IMR-90 (cell line): ENCODE measurements around the gene CDC42BPA. TPM values are rescaled to one million over a fixed set of nuclear protein-coding genes. Genes with fewer than 3 reads are reported as not detected.

Experiments
- ATAC-seq: fragments of 200-7000 bp; cut with Tn5 transposase; 2 replicates; pipeline ENCODE4 v1.9.1; 2020; ENCODE audit warnings: low read depth, mild to moderate bottlenecking, moderate library complexity
- BruUV-seq: library from RNA; stranded (reverse); fragments of 400-500 nt; replicated peaks from 2 replicates; lab custom pipeline; 2021; lab: Mats Ljungman, UMichigan
- CTCF ChIA-PET: fragments of 300-600 bp; formaldehyde crosslinking; extraction: SDS; loops from one replicate; lab custom pipeline; 2021; ENCODE audit warnings: antibody characterized with exemption; lab: Yijun Ruan, JAX
- POLR2A ChIA-PET: fragments of 300-600 bp; sonication (Branson Sonifier 250); formaldehyde crosslinking; loops from one replicate; lab custom pipeline; 2022; ENCODE audit warnings: antibody characterized with exemption; ENCODE audit not compliant: unreplicated experiment; lab: Charles Lee
- DNase-seq: peaks from one replicate; pipeline ENCODE4 v3.0.0; 2013
- H2AFZ ChIP-seq: replicated peaks from 2 replicates; pipeline ENCODE3; 2013; ENCODE audit warnings: low read length, mild to moderate bottlenecking; ENCODE audit not compliant: poor library complexity
- H2AK5ac ChIP-seq: 2 replicates; pipeline ENCODE4 v1.6.1; 2013; ENCODE audit warnings: low read depth, low read length, inconsistent platforms
- H2AK9ac ChIP-seq: replicated peaks from 2 replicates; pipeline ENCODE3; 2013; ENCODE audit warnings: mild to moderate bottlenecking, low read depth, low read length, moderate library complexity; ENCODE audit not compliant: poor library complexity
- H2BK120ac ChIP-seq: 2 replicates; pipeline ENCODE4 v1.6.1; 2013; ENCODE audit warnings: low read depth, low read length, inconsistent platforms
- H2BK15ac ChIP-seq: 3 replicates; pipeline ENCODE4 v1.6.1; 2013; ENCODE audit warnings: low read depth, low read length, inconsistent platforms
- H2BK20ac ChIP-seq: 2 replicates; pipeline ENCODE4 v1.6.1; 2013; ENCODE audit warnings: low read depth, mild to moderate bottlenecking, inconsistent platforms, low read length, moderate library complexity
- H2BK5ac ChIP-seq: 2 replicates; pipeline ENCODE4 v1.6.1; 2013; ENCODE audit warnings: mild to moderate bottlenecking, low read depth, low read length, inconsistent platforms; ENCODE audit not compliant: poor library complexity, severe bottlenecking
- H3K14ac ChIP-seq: replicated peaks from 2 replicates; pipeline ENCODE4 v1.6.1; 2013; ENCODE audit warnings: low read depth, low read length, inconsistent platforms
- H3K18ac ChIP-seq: 2 replicates; pipeline ENCODE4 v1.6.1; 2013; ENCODE audit warnings: low read depth, low read length, control low read depth
- H3K23ac ChIP-seq: 2 replicates; pipeline ENCODE4 v1.6.1; 2013; ENCODE audit warnings: low read depth, low read length, inconsistent platforms
- H3K27ac ChIP-seq: 2 replicates; pipeline ENCODE4 v1.5.1; 2013; ENCODE audit warnings: mild to moderate bottlenecking, control low read depth, low read length; ENCODE audit not compliant: insufficient read depth
- H3K27me3 ChIP-seq: 2 replicates; pipeline ENCODE4 v1.6.1; 2013; ENCODE audit warnings: low read length; ENCODE audit not compliant: control insufficient read depth, insufficient read depth
- H3K36me3 ChIP-seq: 2 replicates; pipeline ENCODE4 v1.6.1; 2013; ENCODE audit warnings: low read length, mixed read lengths; ENCODE audit not compliant: control insufficient read depth, insufficient read depth
- H3K4ac ChIP-seq: 2 replicates; pipeline ENCODE4 v1.6.1; 2013; ENCODE audit warnings: low read depth, low read length, inconsistent platforms
- H3K4me1 ChIP-seq: 2 replicates; pipeline ENCODE4 v1.6.1; 2013; ENCODE audit warnings: low read length, mixed read lengths; ENCODE audit not compliant: control insufficient read depth, insufficient read depth
- H3K4me2 ChIP-seq: 2 replicates; pipeline ENCODE4 v1.6.1; 2013; ENCODE audit warnings: low read depth, mild to moderate bottlenecking, control low read depth, low read length, moderate library complexity
- H3K4me3 ChIP-seq: 2 replicates; pipeline ENCODE4 v1.5.1; 2013; ENCODE audit warnings: low read depth, mild to moderate bottlenecking, control low read depth, low read length, moderate library complexity; ENCODE audit not compliant: insufficient read depth
- H3K56ac ChIP-seq: 2 replicates; pipeline ENCODE4 v1.6.1; 2013; ENCODE audit warnings: low read length, inconsistent platforms; ENCODE audit not compliant: insufficient read depth; ENCODE audit errors: extremely low read depth
- H3K79me1 ChIP-seq, 2 experiments: 2 replicates each; pipeline ENCODE4 v1.6.1; 2013; ENCODE audit warnings: low read length in 2 of 2, inconsistent platforms in 1 of 2, low read depth in 1 of 2
- H3K9ac ChIP-seq: 2 replicates; pipeline ENCODE4 v1.6.1; 2013; ENCODE audit warnings: low read depth, low read length, control low read depth
- H3K9me1 ChIP-seq: 2 replicates; pipeline ENCODE4 v1.6.1; 2013; ENCODE audit warnings: low read length, inconsistent platforms; ENCODE audit not compliant: insufficient read depth
- H3K9me3 ChIP-seq: 2 replicates; pipeline ENCODE4 v1.6.1; 2013; ENCODE audit warnings: low read length; ENCODE audit not compliant: control insufficient read depth, insufficient read depth
- H4K20me1 ChIP-seq: 2 replicates; pipeline ENCODE4 v1.6.1; 2013; ENCODE audit warnings: low read length, inconsistent platforms; ENCODE audit not compliant: insufficient read depth
- H4K5ac ChIP-seq: 2 replicates; pipeline ENCODE4 v1.6.1; 2013; ENCODE audit warnings: mild to moderate bottlenecking, low read depth, low read length, control low read depth
- H4K8ac ChIP-seq, 2 experiments: 2 replicates each; pipeline ENCODE4 v1.6.1; 2013; ENCODE audit warnings: low read depth in 2 of 2, low read length in 2 of 2, control low read depth in 1 of 2, inconsistent platforms in 1 of 2
- H4K91ac ChIP-seq: 2 replicates; pipeline ENCODE4 v1.6.1; 2013; ENCODE audit warnings: low read depth, low read length, inconsistent platforms; ENCODE audit not compliant: insufficient read depth
- BHLHE40 ChIP-seq: fragments of 150-350 bp; IDR thresholded peaks from 2 replicates; pipeline ENCODE4 v1.6.1; 2016; ENCODE audit warnings: mild to moderate bottlenecking, low read depth, low read length
- CEBPB ChIP-seq: IDR thresholded peaks from 2 replicates; pipeline ENCODE4 v1.6.1; 2012; ENCODE audit warnings: low read depth, low read length, improper control_type of control experiment
- CHD1 ChIP-seq: IDR thresholded peaks from 2 replicates; pipeline ENCODE4 v1.6.1; 2012; ENCODE audit warnings: low read depth, low read length, improper control_type of control experiment
- CTCF ChIP-seq: conservative IDR thresholded peaks from 2 replicates; pipeline ENCODE4 v1.5.1; 2012; ENCODE audit warnings: mild to moderate bottlenecking, low read depth, low read length, improper control_type of control experiment
- FOS ChIP-seq: fragments of 150-350 bp; IDR thresholded peaks from 2 replicates; pipeline ENCODE4 v1.6.1; 2016; ENCODE audit warnings: low read depth, low read length
- MAFK ChIP-seq: IDR thresholded peaks from 2 replicates; pipeline ENCODE4 v1.6.1; 2012; ENCODE audit warnings: low read depth, low read length, improper control_type of control experiment
- MAZ ChIP-seq: IDR thresholded peaks from 2 replicates; pipeline ENCODE4 v1.6.1; 2012; ENCODE audit warnings: low read depth, mild to moderate bottlenecking, low read length, improper control_type of control experiment, moderate library complexity, borderline replicate concordance
- MXI1 ChIP-seq: IDR thresholded peaks from 2 replicates; pipeline ENCODE4 v1.6.1; 2012; ENCODE audit warnings: low read depth, mild to moderate bottlenecking, low read length, moderate library complexity, borderline replicate concordance
- NFE2L2 ChIP-seq: fragments of 150-350 bp; IDR thresholded peaks from 2 replicates; pipeline ENCODE4 v1.6.1; 2016; ENCODE audit warnings: low read depth, mild to moderate bottlenecking, low read length
- POLR2A ChIP-seq: IDR thresholded peaks from 2 replicates; pipeline ENCODE4 v1.6.1; 2012; ENCODE audit warnings: mild to moderate bottlenecking, low read depth, low read length
- RAD21 ChIP-seq: IDR thresholded peaks from 2 replicates; pipeline ENCODE4 v1.6.1; 2012; ENCODE audit warnings: low read length, improper control_type of control experiment
- RCOR1 ChIP-seq: IDR thresholded peaks from 2 replicates; pipeline ENCODE4 v1.6.1; 2012; ENCODE audit warnings: mild to moderate bottlenecking, low read length, improper control_type of control experiment; ENCODE audit not compliant: insufficient replicate concordance
- RFX5 ChIP-seq: IDR thresholded peaks from 2 replicates; pipeline ENCODE4 v1.8.0; 2012; ENCODE audit warnings: low read depth, mild to moderate bottlenecking, low read length, moderate library complexity
- SMC3 ChIP-seq: fragments of 150-350 bp; IDR thresholded peaks from 2 replicates; pipeline ENCODE4 v1.6.1; 2016; ENCODE audit warnings: low read depth, mild to moderate bottlenecking, antibody characterized with exemption, low read length, moderate library complexity
- WGBS, 2 experiments: methylation state at CpG; one replicate each; pipeline versions ENCODE4 v1.1.5 to v1.1.7; 2013; ENCODE audit warnings: missing lambda C conversion rate in 2 of 2; ENCODE audit not compliant: insufficient read length in 1 of 2; ENCODE audit errors: extremely low coverage in 2 of 2; 5-methylcytosine and 5-hydroxymethylcytosine counted together
- dilution Hi-C: fragments of 300-500 bp; cut with HindIII; formaldehyde crosslinking; loops from one replicate; pipeline ENCODE4 v1.14.3; 2018; ENCODE audit warnings: low sequenced_read_pairs; ENCODE audit not compliant: unreplicated experiment
- in situ Hi-C: fragments of 300-500 bp; cut with MboI; formaldehyde crosslinking; loops from 3 replicates; pipeline ENCODE4 v1.14.3; 2019; ENCODE audit warnings: low sequenced_read_pairs, inconsistent platforms, mixed read lengths
- intact Hi-C: fragments of 100-400 bp; cut with micrococcal nuclease; formaldehyde crosslinking; loops from 2 replicates; pipeline ENCODE4 v1.10.0; 2022
- polyA plus RNA-seq, 3 experiments: library from polyadenylated mRNA; depleted of rRNA; stranded (reverse); fragments of >200 nt; gene quantifications; 2 replicates each; pipeline ENCODE4 v1.2.3, GENCODE V29; 2012; ENCODE audit warnings: low replicate concordance in 1 of 3
- total RNA-seq: library from RNA; depleted of rRNA; stranded (reverse); fragments of >200 nt; gene quantifications from 2 replicates; pipeline ENCODE4 v1.2.3, GENCODE V29; 2012
- TF ChIP-seq, protein P1 (sequence below): fragments of 150-350 bp; IDR thresholded peaks from 2 replicates; pipeline ENCODE4 v1.6.1; 2017; ENCODE audit warnings: mild to moderate bottlenecking, antibody characterized with exemption, low read length, low read depth
- TF ChIP-seq, protein P2 (sequence below): fragments of 150-350 bp; IDR thresholded peaks from 2 replicates; pipeline ENCODE4 v1.6.1; 2016; ENCODE audit warnings: low read depth, mild to moderate bottlenecking, low read length, moderate library complexity, borderline replicate concordance

Gene CDC42BPA
- total and polyA plus RNA-seq, 2 of the 4 experiments (the other 2 are of a cell fraction) = 9.4 to 27.8 TPM

- H3K9me1 ChIP-seq = 0 out of 2 replicates have a peak, but pooled peaks cover 3% of the 10 kb centered on the region
- dilution Hi-C loops (no loop called here), intact Hi-C loops (no loop called here), in situ Hi-C loops (no loop called here)
- H2BK15ac ChIP-seq = no peak overlapping the region
- H3K36me3 ChIP-seq = no peaks in the 10 kb centered on the region
- peaks cover 39% of the 10 kb centered on the region for H4K20me1 ChIP-seq
- H3K9me3 ChIP-seq = no peaks in the 10 kb centered on the region
- peaks cover 29 to 51% of the 10 kb centered on the region in 2 experiments for H3K79me1 ChIP-seq
- WGBS, 2 experiments = no CpG with 5 or more reads among the region's 3 CpGs
- no peak overlapping the region for H2AK9ac ChIP-seq
- no peak overlapping the region for H3K4me3 ChIP-seq
- no peak overlapping the region for H3K4me2 ChIP-seq
- H2BK20ac ChIP-seq = no peak overlapping the region
- BruUV-seq = no TSS peak
- H2AFZ ChIP-seq = no peak overlapping the region
- H3K18ac ChIP-seq = no peak overlapping the region
- POLR2A ChIA-PET = no interaction called here
- H3K4ac ChIP-seq = no peak overlapping the region
- no peak overlapping the region for H3K56ac ChIP-seq
- H3K4me1 ChIP-seq = no peaks in the 10 kb centered on the region
- H3K27ac ChIP-seq = no peak overlapping the region
- no peak overlapping the region for H2AK5ac ChIP-seq
- H4K5ac ChIP-seq = no peak overlapping the region
- H4K8ac ChIP-seq = no peak overlapping the region
- DNase-seq (no peak), ATAC-seq (no peak)
- TF ChIP-seq FOS (no peak), CHD1 (no peak), POLR2A (no peak), RFX5 (no peak), MAFK (no peak), MXI1 (no peak), RCOR1 (no peak), BHLHE40 (no peak), SMC3 (no peak), MAZ (no peak), RAD21 (no peak), NFE2L2 (no peak), CTCF (no peak), CEBPB (no peak)
- TF ChIP-seq, protein P1, sequence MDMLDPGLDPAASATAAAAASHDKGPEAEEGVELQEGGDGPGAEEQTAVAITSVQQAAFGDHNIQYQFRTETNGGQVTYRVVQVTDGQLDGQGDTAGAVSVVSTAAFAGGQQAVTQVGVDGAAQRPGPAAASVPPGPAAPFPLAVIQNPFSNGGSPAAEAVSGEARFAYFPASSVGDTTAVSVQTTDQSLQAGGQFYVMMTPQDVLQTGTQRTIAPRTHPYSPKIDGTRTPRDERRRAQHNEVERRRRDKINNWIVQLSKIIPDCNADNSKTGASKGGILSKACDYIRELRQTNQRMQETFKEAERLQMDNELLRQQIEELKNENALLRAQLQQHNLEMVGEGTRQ = no peak
- TF ChIP-seq, protein P2, sequence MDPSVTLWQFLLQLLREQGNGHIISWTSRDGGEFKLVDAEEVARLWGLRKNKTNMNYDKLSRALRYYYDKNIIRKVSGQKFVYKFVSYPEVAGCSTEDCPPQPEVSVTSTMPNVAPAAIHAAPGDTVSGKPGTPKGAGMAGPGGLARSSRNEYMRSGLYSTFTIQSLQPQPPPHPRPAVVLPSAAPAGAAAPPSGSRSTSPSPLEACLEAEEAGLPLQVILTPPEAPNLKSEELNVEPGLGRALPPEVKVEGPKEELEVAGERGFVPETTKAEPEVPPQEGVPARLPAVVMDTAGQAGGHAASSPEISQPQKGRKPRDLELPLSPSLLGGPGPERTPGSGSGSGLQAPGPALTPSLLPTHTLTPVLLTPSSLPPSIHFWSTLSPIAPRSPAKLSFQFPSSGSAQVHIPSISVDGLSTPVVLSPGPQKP = no peak
- no peak overlapping the region for H2BK120ac ChIP-seq
- no peak overlapping the region for H3K14ac ChIP-seq
- CTCF ChIA-PET = no interaction called here
- H3K9ac ChIP-seq = no peak overlapping the region
- H4K91ac ChIP-seq = no peak overlapping the region
- H3K27me3 ChIP-seq = no peaks in the 10 kb centered on the region
- H2BK5ac ChIP-seq = no peak overlapping the region
- no peak overlapping the region for H3K23ac ChIP-seq
Observed at GRCh38 chr1:227265891-227266290, 52.4 kb downstream of the CDC42BPA start.
